ENCODE results near the gene CITED2.

DNA sequence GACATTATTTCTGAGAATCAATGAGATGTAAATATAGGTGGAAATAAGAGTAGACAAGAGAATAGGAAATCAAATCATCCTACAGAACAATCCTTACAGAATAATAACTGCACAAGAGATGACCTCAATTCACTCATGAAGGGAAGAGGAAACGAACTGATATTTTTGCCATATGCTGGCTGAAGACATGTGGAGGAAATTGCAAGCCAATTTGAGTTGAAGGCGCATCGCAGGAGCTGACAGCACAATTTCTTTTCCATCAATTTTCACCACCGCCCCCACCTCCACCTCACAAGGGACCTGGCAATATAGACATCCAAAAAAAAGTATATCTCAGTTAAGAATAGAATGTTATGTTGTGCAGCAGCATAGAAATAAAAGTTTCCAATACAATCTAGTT, 20.3 kb downstream of the CITED2 start:
- TF ChIP-seq YY1 (IDR thresholded peaks at IDR 0.05; ENCODE audit: insufficient read depth, insufficient read length), result no peak
- no peak for TF ChIP-seq ZNF274 (IDR thresholded peaks at IDR 0.05; ENCODE audit: low read depth, low read length)
- TF ChIP-seq SUZ12 (IDR thresholded peaks at IDR 0.05; ENCODE audit: extremely low read depth, insufficient read depth, insufficient read length), result no peak

All from NT2/D1 (cell line).